BE2C (cell line): ENCODE results near the gene MMP23B.
A peak's percentile ranks its signal among the peaks of the same experiment; 100 is the strongest.

Experiments used
- DNase-seq: peaks from one replicate; pipeline ENCODE4 v3.0.0-alpha.2; 2020
- H3K27me3 ChIP-seq: fragments of 250-450 bp; sonication (Bioruptor Pico); 2 replicates; pipeline ENCODE4 v1.5.1; 2020; ENCODE audit warnings: mild to moderate bottlenecking
- H3K36me3 ChIP-seq: fragments of 250-450 bp; sonication (Bioruptor Pico); 2 replicates; pipeline ENCODE4 v1.5.1; 2020; ENCODE audit warnings: mild to moderate bottlenecking
- H3K4me1 ChIP-seq: fragments of 250-450 bp; sonication (Bioruptor Pico); 2 replicates; pipeline ENCODE4 v1.5.1; 2020
- H3K4me3 ChIP-seq: 2 replicates; pipeline ENCODE4 v1.5.1; 2011; ENCODE audit warnings: low read depth, low read length
- H3K9me3 ChIP-seq: fragments of 250-450 bp; sonication (Bioruptor Pico); 2 replicates; pipeline ENCODE4 v1.5.1; 2020
- TF ChIP-seq, protein P1 (sequence below): IDR thresholded peaks from 2 replicates; pipeline ENCODE4 v1.5.1; 2012; ENCODE audit warnings: mild to moderate bottlenecking, low read depth, low read length

MMP23B gene

GRCh38 chr1:1618396-1619068 is 13.4 kb upstream of the MMP23B start:
- H3K36me3 ChIP-seq = no peaks in the 10 kb centered on the region
- no peaks in the 10 kb centered on the region for H3K27me3 ChIP-seq
- H3K4me3 ChIP-seq = no peak overlapping the region
- TF ChIP-seq, protein P1, sequence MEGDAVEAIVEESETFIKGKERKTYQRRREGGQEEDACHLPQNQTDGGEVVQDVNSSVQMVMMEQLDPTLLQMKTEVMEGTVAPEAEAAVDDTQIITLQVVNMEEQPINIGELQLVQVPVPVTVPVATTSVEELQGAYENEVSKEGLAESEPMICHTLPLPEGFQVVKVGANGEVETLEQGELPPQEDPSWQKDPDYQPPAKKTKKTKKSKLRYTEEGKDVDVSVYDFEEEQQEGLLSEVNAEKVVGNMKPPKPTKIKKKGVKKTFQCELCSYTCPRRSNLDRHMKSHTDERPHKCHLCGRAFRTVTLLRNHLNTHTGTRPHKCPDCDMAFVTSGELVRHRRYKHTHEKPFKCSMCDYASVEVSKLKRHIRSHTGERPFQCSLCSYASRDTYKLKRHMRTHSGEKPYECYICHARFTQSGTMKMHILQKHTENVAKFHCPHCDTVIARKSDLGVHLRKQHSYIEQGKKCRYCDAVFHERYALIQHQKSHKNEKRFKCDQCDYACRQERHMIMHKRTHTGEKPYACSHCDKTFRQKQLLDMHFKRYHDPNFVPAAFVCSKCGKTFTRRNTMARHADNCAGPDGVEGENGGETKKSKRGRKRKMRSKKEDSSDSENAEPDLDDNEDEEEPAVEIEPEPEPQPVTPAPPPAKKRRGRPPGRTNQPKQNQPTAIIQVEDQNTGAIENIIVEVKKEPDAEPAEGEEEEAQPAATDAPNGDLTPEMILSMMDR = no peak
- H3K9me3 ChIP-seq = no peaks in the 10 kb centered on the region
- no peaks in the 10 kb centered on the region for H3K4me1 ChIP-seq
- no peak for DNase-seq

DNA sequence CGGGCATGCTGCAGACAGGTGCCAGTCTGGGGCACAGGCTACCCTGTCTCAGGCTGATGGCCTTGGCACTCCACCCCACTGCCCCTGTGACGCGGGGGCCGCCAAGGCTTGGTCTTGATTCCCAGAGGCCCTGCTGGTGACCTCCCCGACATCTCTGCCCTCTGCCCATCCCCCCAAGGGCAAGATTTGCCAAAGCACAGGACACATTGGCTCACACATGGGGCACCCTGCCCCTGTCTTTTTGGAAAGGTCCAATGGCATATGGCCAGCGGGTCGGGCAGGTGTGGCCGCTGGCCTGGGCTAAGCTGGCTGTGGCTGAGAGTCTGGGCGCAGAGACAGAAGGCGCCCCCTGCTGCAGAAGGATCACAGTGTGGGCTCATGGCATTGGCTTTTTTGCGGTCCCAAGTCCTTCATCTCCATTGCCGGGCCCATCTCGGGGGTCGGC is 12.0 kb upstream of the MMP23B start:
- no peak overlapping the region for H3K4me3 ChIP-seq
- no peaks in the 10 kb centered on the region for H3K27me3 ChIP-seq
- H3K9me3 ChIP-seq = no peaks in the 10 kb centered on the region
- H3K36me3 ChIP-seq = no peaks in the 10 kb centered on the region
- H3K4me1 ChIP-seq = no peaks in the 10 kb centered on the region; the same call in 1 of the 2 replicates
- TF ChIP-seq, protein P1 = peak; percentile 55
- peak; percentile 55 for DNase-seq

DNA sequence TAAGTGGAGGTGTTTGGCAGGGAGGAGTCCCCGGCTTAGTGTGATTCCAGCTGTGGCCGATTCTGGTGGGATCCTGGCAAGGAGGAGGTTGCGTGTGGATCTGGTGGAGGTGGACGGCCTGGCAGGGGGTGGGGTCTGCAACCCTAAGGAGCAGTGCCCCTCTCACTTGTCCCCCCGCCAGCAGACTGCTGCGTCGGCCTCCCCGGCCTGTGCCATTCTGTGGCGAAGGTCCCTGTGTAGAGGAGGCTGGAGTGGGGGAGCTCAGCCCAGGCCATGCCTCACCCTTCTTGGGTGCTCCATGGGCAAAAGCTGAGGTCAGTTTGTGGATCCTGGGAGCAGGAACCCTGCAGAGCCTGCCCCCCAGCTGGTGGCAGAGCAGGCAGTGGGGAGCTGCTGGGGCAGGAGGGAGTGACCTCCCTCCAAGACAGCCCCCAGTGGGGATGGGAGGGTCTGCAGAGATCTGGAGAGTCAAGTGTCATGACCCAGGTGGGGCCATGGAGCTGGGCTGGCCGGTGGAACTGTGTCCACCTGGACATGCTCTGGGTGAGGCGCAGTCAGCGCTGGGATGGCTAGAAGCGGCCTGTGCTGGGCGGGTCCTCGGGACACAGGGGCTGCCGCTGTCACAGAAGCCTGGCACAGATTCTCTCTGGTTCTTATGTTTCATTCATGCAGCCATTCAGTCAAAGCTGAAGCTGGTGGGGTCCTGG is 11.4 kb upstream of the MMP23B start:
- no peak overlapping the region for H3K4me3 ChIP-seq
- H3K9me3 ChIP-seq = no peaks in the 10 kb centered on the region
- no peak for DNase-seq
- H3K36me3 ChIP-seq = no peaks in the 10 kb centered on the region
- TF ChIP-seq, protein P1 = no peak
- H3K27me3 ChIP-seq = no peaks in the 10 kb centered on the region
- H3K4me1 ChIP-seq = peaks cover 4% of the 10 kb centered on the region

DNA sequence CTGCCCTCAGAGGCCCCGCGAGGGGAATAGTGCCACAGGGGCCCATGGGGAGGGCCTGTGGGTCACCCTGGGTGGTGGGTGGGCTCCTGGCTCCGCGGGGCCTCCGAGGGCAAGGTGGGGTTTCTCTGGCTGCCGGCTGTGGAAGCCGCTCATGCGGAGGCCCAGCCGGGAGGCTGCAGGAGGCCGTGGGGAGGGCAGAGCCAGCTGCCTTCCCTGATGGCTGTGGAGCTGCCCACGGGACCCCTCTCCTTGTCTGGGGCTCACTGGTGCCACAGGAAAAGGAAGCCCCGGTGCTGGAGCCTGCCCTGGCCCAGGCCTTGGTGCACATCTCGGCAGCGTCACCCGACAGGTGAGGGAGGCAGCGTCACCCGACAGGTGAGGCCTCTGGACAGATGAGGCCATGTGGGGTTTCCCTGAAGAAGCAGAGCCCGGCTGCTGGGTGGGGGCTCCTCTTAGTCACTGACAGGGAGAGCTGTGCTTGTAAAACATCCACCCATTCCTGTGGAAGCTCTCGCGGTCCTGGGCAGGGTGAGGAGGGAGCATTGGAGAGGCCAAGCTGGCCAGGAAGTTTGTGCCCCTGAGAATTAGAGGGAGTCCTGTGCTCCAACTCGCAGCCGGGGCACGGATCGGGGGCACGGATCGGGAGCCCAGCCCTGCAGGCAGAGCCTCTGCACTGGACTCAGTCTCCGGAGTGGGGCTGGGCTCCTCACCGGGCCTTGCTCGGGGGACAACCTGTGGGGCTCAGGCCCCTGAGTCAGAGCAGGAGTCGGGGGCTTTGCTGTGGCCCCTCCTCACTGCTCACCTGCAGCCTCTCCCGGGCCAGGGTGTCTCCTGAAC is 10.6 kb upstream of the MMP23B start:
- H3K4me1 ChIP-seq = peaks cover 4% of the 10 kb centered on the region
- TF ChIP-seq, protein P1 = no peak
- DNase-seq = no peak
- H3K4me3 ChIP-seq = no peak overlapping the region
- no peaks in the 10 kb centered on the region for H3K27me3 ChIP-seq
- H3K36me3 ChIP-seq = no peaks in the 10 kb centered on the region
- H3K9me3 ChIP-seq = no peaks in the 10 kb centered on the region

DNA sequence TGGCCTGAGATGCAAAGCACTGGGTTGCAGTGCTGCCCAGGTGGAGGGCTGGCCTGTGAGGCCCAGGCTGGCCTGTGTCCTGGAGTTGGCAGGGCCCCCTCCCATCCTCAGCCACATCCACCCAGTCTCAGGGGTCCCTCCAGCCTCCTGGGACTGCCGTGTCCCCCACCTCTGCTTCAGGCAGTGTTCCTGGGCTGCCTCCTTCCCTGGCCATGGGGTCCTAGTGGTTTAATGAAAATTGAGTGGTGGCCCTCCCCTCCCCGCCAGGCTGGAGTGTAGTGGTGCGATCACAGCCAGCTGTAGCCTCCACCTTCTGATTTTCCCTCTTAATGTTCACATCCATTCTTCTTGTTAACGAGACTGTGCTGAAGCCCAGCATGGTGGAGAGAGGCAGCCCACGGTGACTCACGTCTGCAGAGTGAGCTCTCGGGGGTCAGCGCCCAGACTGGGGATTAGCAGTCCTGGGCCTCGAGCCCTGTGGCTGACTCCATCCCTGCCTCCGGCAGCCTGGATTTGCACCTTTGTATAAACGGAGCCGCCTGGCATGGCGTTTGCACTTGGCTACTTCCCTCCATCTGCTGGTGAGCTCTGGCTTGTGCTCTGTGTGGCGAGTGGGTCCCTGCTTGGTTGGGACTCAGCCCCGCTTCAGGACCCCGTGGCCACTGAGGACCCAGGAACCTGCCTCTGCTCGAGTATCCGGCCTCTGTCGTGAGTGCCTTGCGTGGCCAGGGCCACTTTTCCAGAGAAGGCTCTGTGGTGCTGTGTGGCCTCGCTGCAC is 9.8 kb upstream of the MMP23B start:
- TF ChIP-seq, protein P1 = no peak
- Histone ChIP-seq H3K4me1 (peaks cover 4% of the 10 kb centered on the region), H3K4me3 (no peak overlapping the region), H3K27me3 (no peaks in the 10 kb centered on the region), H3K36me3 (no peaks in the 10 kb centered on the region), H3K9me3 (no peaks in the 10 kb centered on the region)
- no peak for DNase-seq
